OCI-LY3 (cell line): ENCODE measurements around the gene RECQL.
A peak's percentile ranks its signal among the peaks of the same experiment; 100 is the strongest.

Experiments
- H2AFZ ChIP-seq: fragments of 200-600, 300-600 bp; shearing (Covaris generic); 2 replicates; pipeline ENCODE4 v1.6.0; 2014; ENCODE audit warnings: antibody characterized with exemption, low read depth, low read length
- H3K27ac ChIP-seq: fragments of 200-600, 300-600 bp; sonication (generic); 2 replicates; pipeline ENCODE4 v1.5.1; 2014; ENCODE audit warnings: mild to moderate bottlenecking, low read length, moderate library complexity, mixed read lengths
- H3K27me3 ChIP-seq: fragments of 200-600, 300-600 bp; sonication (generic); 2 replicates; pipeline ENCODE4 v1.6.1; 2014; ENCODE audit warnings: low read depth, low read length, mixed read lengths
- H3K36me3 ChIP-seq: fragments of 200-600, 300-600 bp; sonication (generic); replicated peaks from 2 replicates; pipeline ENCODE3; 2014; ENCODE audit warnings: low read depth, low read length, mixed read lengths
- H3K4me1 ChIP-seq: fragments of 300-600, 200-600 bp; sonication (generic); 2 replicates; pipeline ENCODE4 v1.6.1; 2014; ENCODE audit warnings: low read length, mixed read lengths
- H3K4me2 ChIP-seq: fragments of 200-600, 300-600 bp; sonication (generic); 2 replicates; pipeline ENCODE4 v1.6.1; 2014; ENCODE audit warnings: low read length, mixed read lengths
- H3K4me3 ChIP-seq: fragments of 300-600, 200-600 bp; sonication (generic); 2 replicates; pipeline ENCODE4 v1.5.1; 2014; ENCODE audit warnings: antibody characterized with exemption, mild to moderate bottlenecking, low read length, moderate library complexity
- H3K79me2 ChIP-seq: fragments of 300-600, 200-600 bp; shearing (Covaris generic); 2 replicates; pipeline ENCODE4 v1.6.1; 2014; ENCODE audit warnings: mild to moderate bottlenecking, low read length, mixed read lengths
- H3K9ac ChIP-seq: fragments of 300-600, 200-600 bp; shearing (Covaris generic); 2 replicates; pipeline ENCODE4 v1.6.0; 2014; ENCODE audit warnings: mild to moderate bottlenecking, low read length, moderate library complexity
- H3K9me3 ChIP-seq: fragments of 200-600, 300-600 bp; shearing (Covaris generic); 2 replicates; pipeline ENCODE4 v1.6.1; 2014; ENCODE audit warnings: low read length, mixed read lengths; ENCODE audit not compliant: insufficient read depth
- H4K20me1 ChIP-seq: fragments of 200-600, 300-600 bp; sonication (generic); 2 replicates; pipeline ENCODE4 v1.6.1; 2016; ENCODE audit warnings: low read length, mixed read lengths; ENCODE audit not compliant: insufficient read depth
- EZH2phosphoT487 ChIP-seq: fragments of 200-600 bp; shearing (Covaris generic); IDR thresholded peaks from 2 replicates; pipeline ENCODE4 v1.6.1; 2018; ENCODE audit warnings: antibody characterized with exemption, mixed run types, low read depth
- TF ChIP-seq, protein P1 (sequence below): fragments of 200-600, 300-600 bp; sonication (generic); IDR thresholded peaks from 2 replicates; pipeline ENCODE4 v1.5.1; 2014; ENCODE audit warnings: antibody characterized with exemption, low read length, low read depth

RECQL gene

DNA sequence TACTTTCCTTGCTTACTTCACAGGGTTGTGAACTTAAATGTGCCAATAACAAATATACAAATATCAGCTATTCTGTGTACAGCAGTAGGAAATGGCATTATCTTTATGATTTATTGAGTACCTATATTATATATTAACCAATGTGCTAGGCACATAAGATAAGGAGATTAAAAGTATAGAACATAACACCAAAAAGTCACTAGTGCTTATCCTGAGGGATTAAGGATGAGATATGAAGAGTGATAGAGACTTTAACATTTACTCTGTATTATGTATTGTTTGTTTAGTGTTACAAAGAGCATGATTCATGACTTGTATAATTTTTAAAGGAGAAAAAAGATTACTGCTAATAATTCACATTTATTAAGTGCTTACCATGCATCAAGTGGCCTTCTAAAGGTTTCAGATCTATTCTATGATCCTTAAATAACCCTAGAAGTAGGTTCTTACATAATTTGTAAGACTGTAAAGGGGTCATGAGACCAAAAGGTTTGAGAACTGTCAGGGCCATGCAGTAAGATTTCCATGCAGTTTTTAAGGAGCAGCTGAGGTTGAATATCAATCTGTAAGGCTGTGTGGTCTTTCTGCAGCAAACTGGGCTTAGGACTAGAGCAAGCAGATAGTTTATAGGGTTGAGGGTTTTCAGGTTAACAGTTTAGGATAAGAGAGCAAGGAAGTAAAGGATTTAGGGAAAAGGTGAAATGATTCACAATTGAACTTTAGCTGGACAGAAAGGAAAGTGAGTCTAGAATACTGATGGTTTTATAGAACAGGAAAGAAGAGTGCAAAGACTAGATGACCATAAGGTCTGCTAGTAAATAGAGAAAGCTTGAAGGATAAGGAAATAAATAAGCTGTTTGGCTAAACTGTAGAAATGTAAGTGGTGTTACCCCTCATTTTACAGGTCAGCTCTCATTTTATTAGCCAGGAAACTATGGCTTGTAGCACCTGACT lies 57.0 kb downstream of the RECQL start:
- no peak overlapping the region for H3K4me2 ChIP-seq
- H3K4me3 ChIP-seq: no peak overlapping the region
- H3K27me3 ChIP-seq: no peaks in the 10 kb centered on the region
- no peaks in the 10 kb centered on the region for H3K4me1 ChIP-seq
- H3K79me2 ChIP-seq: peaks cover 25% of the 10 kb centered on the region
- no peaks in the 10 kb centered on the region for H3K9me3 ChIP-seq
- peaks cover 28% of the 10 kb centered on the region for H3K36me3 ChIP-seq
- H3K9ac ChIP-seq: no peak overlapping the region
- no peak overlapping the region for H3K27ac ChIP-seq
- no peak overlapping the region for H2AFZ ChIP-seq
- peaks cover 12% of the 10 kb centered on the region; the same call in 1 of the 2 replicates for H4K20me1 ChIP-seq
- no peak for TF ChIP-seq EZH2phosphoT487
- TF ChIP-seq, protein P1, sequence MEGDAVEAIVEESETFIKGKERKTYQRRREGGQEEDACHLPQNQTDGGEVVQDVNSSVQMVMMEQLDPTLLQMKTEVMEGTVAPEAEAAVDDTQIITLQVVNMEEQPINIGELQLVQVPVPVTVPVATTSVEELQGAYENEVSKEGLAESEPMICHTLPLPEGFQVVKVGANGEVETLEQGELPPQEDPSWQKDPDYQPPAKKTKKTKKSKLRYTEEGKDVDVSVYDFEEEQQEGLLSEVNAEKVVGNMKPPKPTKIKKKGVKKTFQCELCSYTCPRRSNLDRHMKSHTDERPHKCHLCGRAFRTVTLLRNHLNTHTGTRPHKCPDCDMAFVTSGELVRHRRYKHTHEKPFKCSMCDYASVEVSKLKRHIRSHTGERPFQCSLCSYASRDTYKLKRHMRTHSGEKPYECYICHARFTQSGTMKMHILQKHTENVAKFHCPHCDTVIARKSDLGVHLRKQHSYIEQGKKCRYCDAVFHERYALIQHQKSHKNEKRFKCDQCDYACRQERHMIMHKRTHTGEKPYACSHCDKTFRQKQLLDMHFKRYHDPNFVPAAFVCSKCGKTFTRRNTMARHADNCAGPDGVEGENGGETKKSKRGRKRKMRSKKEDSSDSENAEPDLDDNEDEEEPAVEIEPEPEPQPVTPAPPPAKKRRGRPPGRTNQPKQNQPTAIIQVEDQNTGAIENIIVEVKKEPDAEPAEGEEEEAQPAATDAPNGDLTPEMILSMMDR: no peak

DNA sequence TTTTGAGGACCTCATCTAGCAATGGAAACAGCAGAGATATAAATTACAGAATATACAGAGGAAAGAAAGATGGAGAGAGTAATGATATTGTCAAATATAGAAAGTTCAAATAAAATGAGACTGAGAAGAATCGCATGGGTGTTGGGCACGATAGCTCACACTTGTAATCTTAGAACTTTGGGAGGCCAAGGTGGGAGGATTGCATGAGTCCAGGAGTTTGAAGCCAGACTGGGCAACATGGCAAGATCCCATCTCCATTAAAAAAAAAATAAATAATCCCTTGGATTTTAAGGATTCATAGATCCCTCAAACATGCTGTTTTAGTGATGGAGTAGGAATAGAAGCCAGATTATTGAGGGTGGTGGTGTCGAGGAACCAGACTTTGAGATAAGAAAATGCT lies 62.1 kb downstream of the RECQL start:
- H3K4me2 ChIP-seq: no peak overlapping the region

DNA sequence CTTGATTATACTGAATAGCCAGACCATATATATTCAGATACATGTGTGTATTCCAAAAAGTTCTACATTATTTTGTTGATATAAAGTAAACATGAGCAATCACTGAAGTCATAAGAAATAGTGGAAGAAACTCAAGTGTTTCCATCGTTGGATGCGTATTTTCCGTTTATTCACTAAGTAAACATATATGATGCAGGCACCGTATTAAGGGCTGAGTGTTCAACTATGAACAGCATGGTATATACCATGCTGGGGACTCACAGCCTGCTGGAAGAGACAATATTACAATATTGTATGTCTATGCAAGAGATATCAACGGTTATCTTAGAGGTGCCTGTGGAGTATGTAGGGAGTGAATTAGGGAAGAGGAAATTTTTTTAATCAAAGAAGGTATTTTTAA lies 62.8 kb downstream of the RECQL start:
- H3K36me3 ChIP-seq: peaks cover 19% of the 10 kb centered on the region
- H3K9ac ChIP-seq: peak overlapping the region; percentile 98
- H2AFZ ChIP-seq: no peak overlapping the region

More for the DNA sequence above, 62.1 kb downstream of the RECQL start:
- Histone ChIP-seq H3K27me3 (no peaks in the 10 kb centered on the region), H3K4me3 (no peak overlapping the region), H3K27ac (no peak overlapping the region), H3K4me1 (peaks cover 12% of the 10 kb centered on the region), H3K9ac (no peak overlapping the region), H4K20me1 (peaks cover 12% of the 10 kb centered on the region; the same call in 1 of the 2 replicates), H3K79me2 (peaks cover 43% of the 10 kb centered on the region), H3K9me3 (no peaks in the 10 kb centered on the region), H2AFZ (no peak overlapping the region), H3K36me3 (peaks cover 20% of the 10 kb centered on the region)
- TF ChIP-seq, protein P1: no peak
- no peak for TF ChIP-seq EZH2phosphoT487

DNA sequence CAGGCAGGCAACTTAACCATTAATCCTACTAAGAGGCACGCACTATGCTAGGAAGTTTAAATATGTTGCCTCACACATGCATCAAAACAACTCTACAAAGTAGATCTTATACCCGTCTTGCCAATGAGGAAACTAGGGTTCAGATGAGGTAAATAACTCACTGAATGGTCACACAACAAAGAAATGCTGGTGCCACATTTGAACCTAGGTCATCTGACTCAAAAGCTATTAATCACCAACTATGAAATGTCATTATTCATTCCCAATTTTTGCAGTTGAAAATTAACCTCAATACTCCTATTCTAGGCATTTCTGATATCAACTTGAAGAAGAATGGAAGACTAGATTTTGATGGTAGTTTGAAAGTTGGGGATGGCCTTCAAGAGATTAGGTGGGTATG lies 66.7 kb downstream of the RECQL start:
- no peak for TF ChIP-seq EZH2phosphoT487
- TF ChIP-seq, protein P1: no peak
- Histone ChIP-seq H3K4me2 (no peak overlapping the region), H3K79me2 (peaks cover 20% of the 10 kb centered on the region), H3K27ac (no peak overlapping the region), H3K36me3 (no peaks in the 10 kb centered on the region), H3K4me3 (no peak overlapping the region), H3K9me3 (no peaks in the 10 kb centered on the region), H4K20me1 (no peaks in the 10 kb centered on the region), H3K9ac (no peak overlapping the region), H3K4me1 (peaks cover 12% of the 10 kb centered on the region), H3K27me3 (no peaks in the 10 kb centered on the region), H2AFZ (no peak overlapping the region)

More for the DNA sequence above, 62.8 kb downstream of the RECQL start:
- H4K20me1 ChIP-seq: peaks cover 12% of the 10 kb centered on the region; the same call in 1 of the 2 replicates
- peak overlapping the region; percentile 66 for H3K4me2 ChIP-seq
- no peaks in the 10 kb centered on the region for H3K9me3 ChIP-seq
- no peak overlapping the region for H3K27ac ChIP-seq
- no peaks in the 10 kb centered on the region for H3K27me3 ChIP-seq
- peaks cover 43% of the 10 kb centered on the region for H3K79me2 ChIP-seq
- H3K4me3 ChIP-seq: peak overlapping the region; percentile 92
- H3K4me1 ChIP-seq: peaks cover 12% of the 10 kb centered on the region
- TF ChIP-seq EZH2phosphoT487: no peak
- TF ChIP-seq, protein P1: no peak
